K562 (cell line): Measurements from ENCODE around the gene CUTA. TPM values are rescaled to one million over a fixed set of nuclear protein-coding genes. Genes with fewer than 3 reads are reported as not detected.

Experiments used
- CREM ChIP-seq: IDR thresholded peaks from 2 replicates; pipeline ENCODE4 v1.6.1; 2014; ENCODE audit warnings: antibody characterized with exemption, low read depth
- HMG20A ChIP-seq: fragments of 450-650 bp; formaldehyde crosslinking; conservative IDR thresholded peaks from 2 replicates; pipeline ENCODE4 v1.4.0; 2020; ENCODE audit warnings: mild to moderate bottlenecking, mixed read lengths
- KLF1 ChIP-seq: fragments of 450-650 bp; IDR thresholded peaks from 2 replicates; pipeline ENCODE4 v1.6.1; 2016; ENCODE audit warnings: missing genetic modification characterization, missing compliant biosample characterization
- MCM2 ChIP-seq: fragments of 450-650 bp; IDR thresholded peaks from 2 replicates; pipeline ENCODE4 v1.6.1; 2017; ENCODE audit warnings: low read depth, mild to moderate bottlenecking
- MEF2D ChIP-seq: conservative IDR thresholded peaks from 2 replicates; pipeline ENCODE4 v1.6.1; 2016; ENCODE audit warnings: low read depth, missing genetic modification characterization, missing compliant biosample characterization
- NR3C1 ChIP-seq: sonication (generic); formaldehyde crosslinking; IDR thresholded peaks from 2 replicates; pipeline ENCODE4 v1.8.1; 2022; ENCODE audit warnings: missing genetic modification reagents
- PCBP2 ChIP-seq: fragments of 200-400 bp; formaldehyde crosslinking; IDR thresholded peaks from 2 replicates; pipeline ENCODE4 v1.6.1; 2018; ENCODE audit warnings: low read length, low read depth, mild to moderate bottlenecking, moderate library complexity; ENCODE audit not compliant: poor library complexity, severe bottlenecking
- RBM39 ChIP-seq: fragments of 200-400 bp; formaldehyde crosslinking; optimal IDR thresholded peaks from 2 replicates; pipeline ENCODE3; 2018; ENCODE audit warnings: low read depth, low read length
- ZNF143 ChIP-seq: sonication (generic); formaldehyde crosslinking; IDR thresholded peaks from 2 replicates; pipeline ENCODE4 v1.9.0; 2022; ENCODE audit warnings: mild to moderate bottlenecking, missing genetic modification reagents
- ZNF3 ChIP-seq: fragments of 250-450 bp; sonication (Bioruptor Pico); IDR thresholded peaks from 2 replicates; pipeline ENCODE4 v1.5.0; 2021; ENCODE audit warnings: mild to moderate bottlenecking, moderate library complexity
- ZNF347 ChIP-seq: fragments of 450-650 bp; formaldehyde crosslinking; IDR thresholded peaks from 2 replicates; pipeline ENCODE4 v1.4.0; 2020; ENCODE audit warnings: low read depth, mild to moderate bottlenecking, moderate library complexity
- polyA plus RNA-seq, 8 experiments: library from polyadenylated mRNA; depleted of rRNA in 4 of 8; stranded (reverse) in 5 of 8; unstranded in 3 of 8; fragments of >200 nt; fragmentation: Nextera tagmentation in 2 of 8; fragmentation: Illumina TruSeq in 1 of 8; extraction: Ambion mirVana in 2 of 8; extraction: Trizol in 1 of 8; gene quantifications; 2 replicates each; pipeline versions ENCODE4 v1.2.1 to v1.2.3, GENCODE V29; 2011 to 2014; ENCODE audit warnings: inconsistent platforms in 1 of 8, missing spikeins in 1 of 8
- total RNA-seq, 7 experiments: library from RNA; depleted of rRNA in 6 of 7; stranded (reverse); fragments of >200 nt in 6 of 7; fragmentation: Illumina TruSeq in 2 of 7; extraction: Trizol in 2 of 7; gene quantifications; 2 replicates each; pipeline versions ENCODE4 v1.2.1 to v1.2.3, GENCODE V29; 2011 to 2021; ENCODE audit warnings: low replicate concordance in 1 of 7
- TF ChIP-seq, protein P1 (sequence below), 2 experiments: fragments of 450-650 bp in 1 of 2; sonication (generic) in 1 of 2; formaldehyde crosslinking in 1 of 2; IDR thresholded peaks; 2 replicates each; pipeline versions ENCODE4 v1.7.1 to v1.9.0; 2016 to 2022; ENCODE audit warnings: inconsistent platforms in 1 of 2, mild to moderate bottlenecking in 1 of 2, missing genetic modification reagents in 1 of 2
- TF ChIP-seq, protein P2 (sequence below): sonication (generic); formaldehyde crosslinking; IDR thresholded peaks from 2 replicates; pipeline ENCODE4 v1.8.1; 2023; ENCODE audit warnings: missing genetic modification reagents, mild to moderate bottlenecking, borderline replicate concordance

The CUTA gene
- total and polyA plus RNA-seq, 9 of the 15 experiments (the other 6 are each of a cell fraction or from before 2014, with no cell fraction given): 166 to 682 (median 310) TPM

DNA sequence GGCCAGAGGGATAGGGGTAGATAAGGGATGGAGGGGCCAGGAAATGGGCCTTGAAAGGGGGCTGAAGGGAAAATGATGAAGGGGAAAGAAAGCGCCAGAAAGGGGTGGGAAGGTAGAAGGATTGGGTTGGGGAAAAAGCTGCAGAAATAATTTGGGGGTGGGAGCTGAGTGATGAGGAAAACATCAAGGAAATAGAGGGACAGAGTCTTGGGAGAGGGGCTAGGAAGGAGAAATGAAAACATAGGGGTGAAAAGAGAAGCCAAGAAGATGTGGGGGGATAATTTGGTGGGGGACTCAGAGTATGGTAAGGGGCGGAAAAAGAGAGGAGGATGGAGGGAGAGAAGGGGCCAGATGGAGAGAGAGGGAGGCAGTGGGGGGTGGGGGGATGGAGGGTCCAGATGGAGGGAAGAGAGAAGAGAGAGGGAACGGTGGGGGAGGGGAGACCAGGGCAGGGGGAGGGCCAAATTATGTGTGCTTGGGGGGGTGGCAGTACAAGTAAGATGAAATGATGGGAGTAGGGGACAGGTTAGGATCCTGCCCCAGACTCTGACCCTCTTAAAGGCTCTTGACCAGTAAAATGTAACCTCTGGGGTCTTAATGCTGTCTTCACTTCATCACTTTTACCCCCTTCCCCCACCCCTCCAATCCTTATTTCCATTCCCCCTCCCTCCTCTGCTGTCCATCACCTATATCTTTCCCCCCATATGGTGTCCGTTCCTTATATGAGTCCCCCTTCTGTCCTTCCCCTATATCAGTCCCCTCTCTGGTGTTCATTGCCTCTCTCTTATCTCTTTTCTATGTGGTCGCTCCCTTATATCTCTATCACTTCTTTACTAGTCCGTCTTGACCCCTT is 2.8 kb upstream of the CUTA start (continued):
- TF ChIP-seq, protein P1, sequence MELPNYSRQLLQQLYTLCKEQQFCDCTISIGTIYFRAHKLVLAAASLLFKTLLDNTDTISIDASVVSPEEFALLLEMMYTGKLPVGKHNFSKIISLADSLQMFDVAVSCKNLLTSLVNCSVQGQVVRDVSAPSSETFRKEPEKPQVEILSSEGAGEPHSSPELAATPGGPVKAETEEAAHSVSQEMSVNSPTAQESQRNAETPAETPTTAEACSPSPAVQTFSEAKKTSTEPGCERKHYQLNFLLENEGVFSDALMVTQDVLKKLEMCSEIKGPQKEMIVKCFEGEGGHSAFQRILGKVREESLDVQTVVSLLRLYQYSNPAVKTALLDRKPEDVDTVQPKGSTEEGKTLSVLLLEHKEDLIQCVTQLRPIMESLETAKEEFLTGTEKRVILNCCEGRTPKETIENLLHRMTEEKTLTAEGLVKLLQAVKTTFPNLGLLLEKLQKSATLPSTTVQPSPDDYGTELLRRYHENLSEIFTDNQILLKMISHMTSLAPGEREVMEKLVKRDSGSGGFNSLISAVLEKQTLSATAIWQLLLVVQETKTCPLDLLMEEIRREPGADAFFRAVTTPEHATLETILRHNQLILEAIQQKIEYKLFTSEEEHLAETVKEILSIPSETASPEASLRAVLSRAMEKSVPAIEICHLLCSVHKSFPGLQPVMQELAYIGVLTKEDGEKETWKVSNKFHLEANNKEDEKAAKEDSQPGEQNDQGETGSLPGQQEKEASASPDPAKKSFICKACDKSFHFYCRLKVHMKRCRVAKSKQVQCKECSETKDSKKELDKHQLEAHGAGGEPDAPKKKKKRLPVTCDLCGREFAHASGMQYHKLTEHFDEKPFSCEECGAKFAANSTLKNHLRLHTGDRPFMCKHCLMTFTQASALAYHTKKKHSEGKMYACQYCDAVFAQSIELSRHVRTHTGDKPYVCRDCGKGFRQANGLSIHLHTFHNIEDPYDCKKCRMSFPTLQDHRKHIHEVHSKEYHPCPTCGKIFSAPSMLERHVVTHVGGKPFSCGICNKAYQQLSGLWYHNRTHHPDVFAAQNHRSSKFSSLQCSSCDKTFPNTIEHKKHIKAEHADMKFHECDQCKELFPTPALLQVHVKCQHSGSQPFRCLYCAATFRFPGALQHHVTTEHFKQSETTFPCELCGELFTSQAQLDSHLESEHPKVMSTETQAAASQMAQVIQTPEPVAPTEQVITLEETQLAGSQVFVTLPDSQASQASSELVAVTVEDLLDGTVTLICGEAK (IDR thresholded peaks at IDR 0.05): peak; percentile 92
- TF ChIP-seq, protein P1 (CRISPR knock-in tag; IDR thresholded peaks at IDR 0.05): no peak
- TF ChIP-seq PCBP2 (peak; percentile 67), MCM2 (no peak), RBM39 (no peak), ZNF3 (CRISPR knock-in tag) (no peak), ZNF347 (no peak), KLF1 (tag) (no peak), NR3C1 (no peak), MEF2D (tag) (0 out of 2 replicates have a peak, but pooled peaks have one; percentile 56), CREM (peak; percentile 36; the same call in 1 of the 2 replicates), HMG20A (CRISPR knock-in tag) (no peak), ZNF143 (CRISPR knock-in tag) (no peak)
- TF ChIP-seq, protein P2, sequence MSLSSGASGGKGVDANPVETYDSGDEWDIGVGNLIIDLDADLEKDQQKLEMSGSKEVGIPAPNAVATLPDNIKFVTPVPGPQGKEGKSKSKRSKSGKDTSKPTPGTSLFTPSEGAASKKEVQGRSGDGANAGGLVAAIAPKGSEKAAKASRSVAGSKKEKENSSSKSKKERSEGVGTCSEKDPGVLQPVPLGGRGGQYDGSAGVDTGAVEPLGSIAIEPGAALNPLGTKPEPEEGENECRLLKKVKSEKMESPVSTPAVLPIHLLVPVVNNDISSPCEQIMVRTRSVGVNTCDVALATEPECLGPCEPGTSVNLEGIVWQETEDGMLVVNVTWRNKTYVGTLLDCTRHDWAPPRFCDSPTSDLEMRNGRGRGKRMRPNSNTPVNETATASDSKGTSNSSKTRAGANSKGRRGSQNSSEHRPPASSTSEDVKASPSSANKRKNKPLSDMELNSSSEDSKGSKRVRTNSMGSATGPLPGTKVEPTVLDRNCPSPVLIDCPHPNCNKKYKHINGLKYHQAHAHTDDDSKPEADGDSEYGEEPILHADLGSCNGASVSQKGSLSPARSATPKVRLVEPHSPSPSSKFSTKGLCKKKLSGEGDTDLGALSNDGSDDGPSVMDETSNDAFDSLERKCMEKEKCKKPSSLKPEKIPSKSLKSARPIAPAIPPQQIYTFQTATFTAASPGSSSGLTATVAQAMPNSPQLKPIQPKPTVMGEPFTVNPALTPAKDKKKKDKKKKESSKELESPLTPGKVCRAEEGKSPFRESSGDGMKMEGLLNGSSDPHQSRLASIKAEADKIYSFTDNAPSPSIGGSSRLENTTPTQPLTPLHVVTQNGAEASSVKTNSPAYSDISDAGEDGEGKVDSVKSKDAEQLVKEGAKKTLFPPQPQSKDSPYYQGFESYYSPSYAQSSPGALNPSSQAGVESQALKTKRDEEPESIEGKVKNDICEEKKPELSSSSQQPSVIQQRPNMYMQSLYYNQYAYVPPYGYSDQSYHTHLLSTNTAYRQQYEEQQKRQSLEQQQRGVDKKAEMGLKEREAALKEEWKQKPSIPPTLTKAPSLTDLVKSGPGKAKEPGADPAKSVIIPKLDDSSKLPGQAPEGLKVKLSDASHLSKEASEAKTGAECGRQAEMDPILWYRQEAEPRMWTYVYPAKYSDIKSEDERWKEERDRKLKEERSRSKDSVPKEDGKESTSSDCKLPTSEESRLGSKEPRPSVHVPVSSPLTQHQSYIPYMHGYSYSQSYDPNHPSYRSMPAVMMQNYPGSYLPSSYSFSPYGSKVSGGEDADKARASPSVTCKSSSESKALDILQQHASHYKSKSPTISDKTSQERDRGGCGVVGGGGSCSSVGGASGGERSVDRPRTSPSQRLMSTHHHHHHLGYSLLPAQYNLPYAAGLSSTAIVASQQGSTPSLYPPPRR (CRISPR knock-in tag): no peak
